Testis (tissue), 2 donors: ENCODE data around the gene CST1.

Experiments
- CTCF ChIP-seq, 3 experiments: fragments of 450-650 bp in 2 of 3; fragments of 200-600 bp in 1 of 3; sonication (generic) in 1 of 3; IDR thresholded peaks; one replicate each; pipeline ENCODE4 v1.5.1; 2016 to 2019; ENCODE audit warnings: antibody characterized with exemption in 3 of 3, mild to moderate bottlenecking in 2 of 3, moderate library complexity in 1 of 3
- POLR2A ChIP-seq: fragments of 450-650 bp; IDR thresholded peaks from one replicate; pipeline ENCODE4 v1.6.1; 2017; ENCODE audit warnings: antibody characterized with exemption, mild to moderate bottlenecking, moderate library complexity

- TF ChIP-seq CTCF (IDR thresholded peaks at IDR 0.05) (no peak), POLR2A (no peak)
These were observed 12.6 kb upstream of the CST1 start for GRCh38 chr20:23763345-23763744.
